Natural killer cell (primary cell): ENCODE results near the gene CHST11. TPM values are rescaled to one million over a fixed set of nuclear protein-coding genes. Genes with fewer than 3 reads are reported as not detected.
"Not testable (repeated sequence)": the region's sequence is repeated elsewhere in the genome, so short reads cannot be mapped to it uniquely, and the experiment has no call there.

Experiments used
- ATAC-seq, 3 donors: fragments of 150-1000 bp in 2 of 3; fragments of 200-7000 bp in 1 of 3; cut with Tn5 transposase; 1 replicate in 1 of 3; 2 replicates in 2 of 3; pipeline ENCODE4 v1.10.0; 2021; ENCODE audit warnings: mild to moderate bottlenecking in 2 of 3, moderate library complexity in 2 of 3
- DNase-seq, 2 donors: peaks; one replicate each; pipeline versions ENCODE4 v3.0.0 to v3.0.0-alpha.2; 2013 to 2021; ENCODE audit warnings: mixed read lengths in 1 of 2
- H3K27ac ChIP-seq: one replicate; pipeline ENCODE4 v1.5.1; 2013; ENCODE audit warnings: mild to moderate bottlenecking, low read length
- H3K27me3 ChIP-seq: one replicate; pipeline ENCODE4 v1.6.1; 2013; ENCODE audit warnings: low read length; ENCODE audit not compliant: control insufficient read depth, insufficient read depth
- H3K36me3 ChIP-seq: one replicate; pipeline ENCODE4 v1.6.1; 2013; ENCODE audit warnings: low read length; ENCODE audit not compliant: control insufficient read depth, insufficient read depth
- H3K4me1 ChIP-seq: one replicate; pipeline ENCODE4 v1.6.1; 2013; ENCODE audit warnings: low read length; ENCODE audit not compliant: control insufficient read depth, insufficient read depth
- H3K4me3 ChIP-seq: one replicate; pipeline ENCODE4 v1.5.1; 2013; ENCODE audit warnings: low read length
- H3K9me3 ChIP-seq: one replicate; pipeline ENCODE4 v1.6.1; 2013; ENCODE audit warnings: low read length; ENCODE audit not compliant: control insufficient read depth, insufficient read depth
- H3K27ac Mint-ChIP-seq, 2 donors: one replicate each; pipeline ENCODE4 v1.8.0; 2022; ENCODE audit warnings: mild to moderate bottlenecking in 2 of 2, mixed read lengths in 2 of 2, moderate library complexity in 1 of 2
- H3K27me3 Mint-ChIP-seq, 2 donors: one replicate each; pipeline ENCODE4 v1.8.0; 2022; ENCODE audit warnings: low read depth in 2 of 2, mixed read lengths in 2 of 2
- H3K36me3 Mint-ChIP-seq: one replicate; pipeline ENCODE4 v1.8.0; 2022; ENCODE audit warnings: mixed read lengths
- H3K4me1 Mint-ChIP-seq, 2 donors: one replicate each; pipeline ENCODE4 v1.8.0; 2022; ENCODE audit warnings: mixed read lengths in 2 of 2
- H3K4me3 Mint-ChIP-seq: one replicate; pipeline ENCODE4 v1.8.0; 2022; ENCODE audit warnings: mild to moderate bottlenecking, moderate library complexity, mixed read lengths
- H3K9me3 Mint-ChIP-seq, 2 donors: one replicate each; pipeline ENCODE4 v1.8.0; 2022; ENCODE audit warnings: mixed read lengths in 2 of 2
- CTCF ChIP-seq: fragments of 200-600 bp; IDR thresholded peaks from one replicate; pipeline ENCODE4 v1.8.0; 2022; ENCODE audit warnings: antibody characterized with exemption
- WGBS: methylation state at CpG from one replicate; pipeline ENCODE4 v1.1.7; 2013; ENCODE audit warnings: missing lambda C conversion rate; ENCODE audit not compliant: insufficient coverage; 5-methylcytosine and 5-hydroxymethylcytosine counted together
- intact Hi-C: fragments of 100-400 bp; cut with micrococcal nuclease; formaldehyde crosslinking; loops from one replicate; pipeline ENCODE4 v1.14.2; 2022
- total RNA-seq, 4 donors: library from RNA; stranded (reverse); fragments of 120-200 nt in 1 of 4; gene quantifications; one replicate each; pipeline versions ENCODE4 v1.2.3 to v1.2.4, GENCODE V29; 2013 to 2022

Gene CHST11
- total RNA-seq, 3 donors from 2014 or later (not counting 1 experiment from before 2014, with no cell fraction given): 85.3 to 118 (median 96.1) TPM

- Mint-ChIP-seq H3K4me1 (peaks cover 79 to 80% of the 10 kb centered on the region in 2 donors), H3K36me3 (no peaks in the 10 kb centered on the region), H3K4me3 (peak overlapping the region; percentile 87), H3K27me3 (no peaks in the 10 kb centered on the region), H3K27ac (peak overlapping the region; percentile 88 to 92), H3K9me3 (no peaks in the 10 kb centered on the region)
- no peak for TF ChIP-seq CTCF
- intact Hi-C loops: loop anchor here (1.0 kb wide), 1 partner anchor 50 kb away; no protein-coding TSS in a partner anchor
- peak; percentile 9 to 21 (median 10) for ATAC-seq
- DNase-seq: no peak
- peaks cover 51% of the 10 kb centered on the region for H3K4me1 ChIP-seq
- no peaks in the 10 kb centered on the region for H3K36me3 ChIP-seq
- no peaks in the 10 kb centered on the region for H3K27me3 ChIP-seq
- H3K9me3 ChIP-seq: no peaks in the 10 kb centered on the region
- peak overlapping the region; percentile 61 for H3K27ac ChIP-seq
- H3K4me3 ChIP-seq: peak overlapping the region; percentile 5
- 40% methylated on average over 10 of the region's 12 CpGs for WGBS
Measured at GRCh38 chr12:104570174-104570907, 113.6 kb downstream of the CHST11 start.

GRCh38 chr12:104571328-104571727 lies 114.6 kb downstream of the CHST11 start:
- Mint-ChIP-seq H3K27me3 (no peaks in the 10 kb centered on the region), H3K4me3 (peak overlapping the region; percentile 87), H3K4me1 (peaks cover 78 to 80% of the 10 kb centered on the region in 2 donors), H3K9me3 (no peaks in the 10 kb centered on the region), H3K36me3 (no peaks in the 10 kb centered on the region), H3K27ac (no peak overlapping the region)
- 82% methylated on average over 7 of the region's 8 CpGs for WGBS
- DNase-seq (no peak), ATAC-seq (no peak)
- H3K4me3 ChIP-seq: no peak overlapping the region
- intact Hi-C loops: no loop called here
- H3K27me3 ChIP-seq: no peaks in the 10 kb centered on the region
- H3K27ac ChIP-seq: no peak overlapping the region
- no peaks in the 10 kb centered on the region for H3K9me3 ChIP-seq
- no peaks in the 10 kb centered on the region for H3K36me3 ChIP-seq
- no peak for TF ChIP-seq CTCF
- peaks cover 54% of the 10 kb centered on the region for H3K4me1 ChIP-seq

GRCh38 chr12:104574353-104574752 lies 117.6 kb downstream of the CHST11 start:
- H3K9me3 ChIP-seq, H3K36me3 ChIP-seq, H3K4me3 Mint-ChIP-seq, ATAC-seq, H3K36me3 Mint-ChIP-seq, H3K27me3 ChIP-seq, H3K4me3 ChIP-seq, H3K27ac Mint-ChIP-seq, DNase-seq, H3K27me3 Mint-ChIP-seq, intact Hi-C loops, H3K27ac ChIP-seq, H3K9me3 Mint-ChIP-seq: not testable (repeated sequence)
- peaks cover 74 to 77% of the 10 kb centered on the region in 2 donors for H3K4me1 Mint-ChIP-seq
- H3K4me1 ChIP-seq: peaks cover 44% of the 10 kb centered on the region
- WGBS: no CpG with 5 or more reads among the region's 3 CpGs

GRCh38 chr12:104574758-104575157 lies 118.0 kb downstream of the CHST11 start:
- H3K9me3 Mint-ChIP-seq, H3K4me3 Mint-ChIP-seq, H3K36me3 Mint-ChIP-seq, H3K27ac ChIP-seq, H3K27me3 ChIP-seq, intact Hi-C loops, H3K27me3 Mint-ChIP-seq, ATAC-seq, DNase-seq, H3K9me3 ChIP-seq, H3K36me3 ChIP-seq, H3K4me3 ChIP-seq: not testable (repeated sequence)
- Mint-ChIP-seq H3K27ac (peak overlapping the region; percentile 54), H3K4me1 (peaks cover 74 to 77% of the 10 kb centered on the region in 2 donors)
- peaks cover 40% of the 10 kb centered on the region for H3K4me1 ChIP-seq
- 82% methylated on average over 5 of the region's 6 CpGs for WGBS
